ENCODE data around the gene CYP19A1. TPM values are rescaled to one million over a fixed set of nuclear protein-coding genes. Genes with fewer than 3 reads are reported as not detected.
A peak's percentile ranks its signal among the peaks of the same experiment; 100 is the strongest.

Gene CYP19A1
- total and polyA plus RNA-seq, 2 experiments from 2014 or later = 1.4 to 35.4 TPM

- H3K4me2 ChIP-seq = no peak overlapping the region
- WGBS (ENCODE audit: low lambda C conversion rate, missing lambda C conversion rate) = 85% methylated on average over 4 of the region's 4 CpGs
Observed at GRCh38 chr15:51250217-51251011, 88.0 kb downstream of the CYP19A1 start.

DNA sequence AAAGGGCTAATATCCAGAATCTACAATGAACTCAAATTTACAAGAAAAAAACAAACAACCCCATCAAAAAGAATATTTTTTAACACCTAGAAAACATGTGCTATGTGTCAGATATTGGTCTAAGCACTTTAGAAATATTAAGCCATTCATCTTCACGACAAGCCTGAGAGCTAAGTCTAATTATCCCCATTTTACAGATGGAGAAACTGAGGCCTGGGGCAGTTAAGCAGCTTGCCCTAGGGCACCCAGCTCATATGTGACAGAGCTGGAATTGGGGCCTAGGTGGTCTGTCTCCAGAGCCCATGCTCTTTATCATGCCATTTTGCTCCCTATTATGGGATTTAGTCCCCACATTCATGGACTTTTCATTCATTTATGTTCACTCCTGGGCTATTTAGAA lies 92.8 kb downstream of the CYP19A1 start:
- Histone ChIP-seq H3K4me1 (ENCODE audit: insufficient read depth) (peaks cover 6% of the 10 kb centered on the region), H3K79me2 (no peaks in the 10 kb centered on the region), H3K4me3 (no peak overlapping the region), H3K27me3 (no peaks in the 10 kb centered on the region), H2AFZ (no peak overlapping the region), H3K27ac (no peak overlapping the region), H3K9me2 (replicated peaks; ENCODE audit: insufficient read depth) (no peaks in the 10 kb centered on the region), H4K20me1 (ENCODE audit: insufficient read depth, poor library complexity, severe bottlenecking) (no peaks in the 10 kb centered on the region), H3K9me3 (ENCODE audit: low read depth) (no peaks in the 10 kb centered on the region), H3K4me2 (no peak overlapping the region), H3K36me3 (replicated peaks; ENCODE audit: insufficient read depth, low read depth) (no peaks in the 10 kb centered on the region)
- no peak for TF ChIP-seq EZH2 (IDR thresholded peaks at IDR 0.05; ENCODE audit: borderline replicate concordance)
- no peak for TF ChIP-seq EZH2phosphoT487 (IDR thresholded peaks at IDR 0.05; ENCODE audit: low read depth, severe bottlenecking, unreplicated experiment)
- TF ChIP-seq CTCF (IDR thresholded peaks at IDR 0.05; ENCODE audit: poor library complexity) = no peak
- DNase-seq (ENCODE audit: low spot score) = no peak
- WGBS (ENCODE audit: low lambda C conversion rate, missing lambda C conversion rate) = 100% methylated on average over 1 of the region's 1 CpG

More at GRCh38 chr15:51250217-51251011, 88.0 kb downstream of the CYP19A1 start:
- no peaks in the 10 kb centered on the region for H3K9me2 ChIP-seq (replicated peaks; ENCODE audit: insufficient read depth)
- no peak overlapping the region for H2AFZ ChIP-seq
- no peak overlapping the region for H3K27ac ChIP-seq
- no peak overlapping the region for H3K4me3 ChIP-seq
- H3K4me1 ChIP-seq (ENCODE audit: insufficient read depth) = no peaks in the 10 kb centered on the region
- no peaks in the 10 kb centered on the region for H3K27me3 ChIP-seq
- TF ChIP-seq EZH2phosphoT487 (IDR thresholded peaks at IDR 0.05; ENCODE audit: low read depth, severe bottlenecking, unreplicated experiment) = no peak
- TF ChIP-seq CTCF (IDR thresholded peaks at IDR 0.05; ENCODE audit: poor library complexity) = no peak
- TF ChIP-seq EZH2 (IDR thresholded peaks at IDR 0.05; ENCODE audit: borderline replicate concordance) = no peak
- no peaks in the 10 kb centered on the region for H3K9me3 ChIP-seq (ENCODE audit: low read depth)
- H3K79me2 ChIP-seq = no peaks in the 10 kb centered on the region
- H4K20me1 ChIP-seq (ENCODE audit: insufficient read depth, poor library complexity, severe bottlenecking) = no peaks in the 10 kb centered on the region
- no peak for DNase-seq (ENCODE audit: low spot score)
- no peaks in the 10 kb centered on the region for H3K36me3 ChIP-seq (replicated peaks; ENCODE audit: insufficient read depth, low read depth)

DNA sequence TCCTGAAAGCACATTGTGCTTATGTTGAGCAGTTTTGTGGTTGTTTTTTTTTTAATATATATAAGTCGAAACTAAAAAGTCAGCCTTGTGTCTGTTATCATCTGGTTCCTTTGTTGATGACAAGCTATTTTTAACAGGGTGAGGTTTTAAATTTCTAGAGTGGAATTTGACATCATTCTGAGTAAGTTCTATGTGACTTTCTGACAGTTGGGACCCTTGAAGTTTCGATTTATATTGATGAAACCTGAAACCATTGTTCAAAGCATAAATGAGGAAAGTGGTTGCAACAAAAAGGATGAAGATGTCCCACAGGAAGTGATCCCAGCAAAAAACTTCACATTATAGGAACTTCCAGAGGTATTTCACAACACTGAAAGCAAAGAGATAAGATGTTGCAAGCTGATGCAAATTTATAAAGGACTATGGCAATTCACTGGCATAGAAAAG lies 94.0 kb downstream of the CYP19A1 start:
- H4K20me1 ChIP-seq (ENCODE audit: insufficient read depth, poor library complexity, severe bottlenecking) = no peaks in the 10 kb centered on the region
- H2AFZ ChIP-seq = no peak overlapping the region
- no peak for TF ChIP-seq EZH2phosphoT487 (IDR thresholded peaks at IDR 0.05; ENCODE audit: low read depth, severe bottlenecking, unreplicated experiment)
- no peak for TF ChIP-seq EZH2 (IDR thresholded peaks at IDR 0.05; ENCODE audit: borderline replicate concordance)
- TF ChIP-seq CTCF (IDR thresholded peaks at IDR 0.05; ENCODE audit: poor library complexity) = no peak
- H3K4me3 ChIP-seq = no peak overlapping the region
- no peaks in the 10 kb centered on the region for H3K9me3 ChIP-seq (ENCODE audit: low read depth)
- no peaks in the 10 kb centered on the region for H3K79me2 ChIP-seq
- no peak for DNase-seq (ENCODE audit: low spot score)
- no peaks in the 10 kb centered on the region for H3K27me3 ChIP-seq
- 56% methylated on average over 2 of the region's 2 CpGs for WGBS (ENCODE audit: low lambda C conversion rate, missing lambda C conversion rate)
- no peaks in the 10 kb centered on the region for H3K36me3 ChIP-seq (replicated peaks; ENCODE audit: insufficient read depth, low read depth)
- peak overlapping the region; percentile 16 for H3K27ac ChIP-seq
- peaks cover 15% of the 10 kb centered on the region for H3K4me1 ChIP-seq (ENCODE audit: insufficient read depth)
- H3K9me2 ChIP-seq (replicated peaks; ENCODE audit: insufficient read depth) = no peaks in the 10 kb centered on the region
- no peak overlapping the region for H3K4me2 ChIP-seq
